Progenitor cell of endocrine pancreas (in vitro differentiated cells): ENCODE measurements around the gene HSPA12B. TPM values are rescaled to one million over a fixed set of nuclear protein-coding genes. Genes with fewer than 3 reads are reported as not detected.
A peak's percentile ranks its signal among the peaks of the same experiment; 100 is the strongest.

Source experiments
- DNase-seq: peaks from one replicate; pipeline ENCODE4 v3.0.0; 2021; ENCODE audit warnings: low spot score; ENCODE audit not compliant: unreplicated experiment
- H3K27ac Mint-ChIP-seq: 2 replicates; pipeline ENCODE4 v1.8.0; 2021; ENCODE audit warnings: mild to moderate bottlenecking, moderate library complexity, mixed read lengths
- H3K27me3 Mint-ChIP-seq: 2 replicates; pipeline ENCODE4 v1.8.0; 2021; ENCODE audit warnings: mixed read lengths
- H3K36me3 Mint-ChIP-seq: 2 replicates; pipeline ENCODE4 v1.8.0; 2022; ENCODE audit warnings: mixed read lengths; ENCODE audit not compliant: insufficient read depth
- H3K4me1 Mint-ChIP-seq: 2 replicates; pipeline ENCODE4 v1.8.0; 2021; ENCODE audit warnings: low read depth, mixed read lengths
- H3K4me3 Mint-ChIP-seq: 2 replicates; pipeline ENCODE4 v1.8.0; 2021; ENCODE audit warnings: low read depth, mild to moderate bottlenecking, moderate library complexity, mixed read lengths
- H3K9me3 Mint-ChIP-seq: 2 replicates; pipeline ENCODE4 v1.8.0; 2021; ENCODE audit warnings: low read depth, mixed read lengths
- total RNA-seq: library from RNA; stranded (reverse); gene quantifications from 2 replicates; pipeline ENCODE4 v1.2.1, GENCODE V29; 2021
- TF ChIP-seq, protein P1 (sequence below): fragments of 200-600 bp; sonication (generic); IDR thresholded peaks from one replicate; pipeline ENCODE4 v1.5.0; 2021; ENCODE audit warnings: antibody characterized with exemption, mild to moderate bottlenecking; ENCODE audit not compliant: unreplicated experiment

The HSPA12B gene
- total RNA-seq, 1 donor from 2014 or later, result not detected

DNA sequence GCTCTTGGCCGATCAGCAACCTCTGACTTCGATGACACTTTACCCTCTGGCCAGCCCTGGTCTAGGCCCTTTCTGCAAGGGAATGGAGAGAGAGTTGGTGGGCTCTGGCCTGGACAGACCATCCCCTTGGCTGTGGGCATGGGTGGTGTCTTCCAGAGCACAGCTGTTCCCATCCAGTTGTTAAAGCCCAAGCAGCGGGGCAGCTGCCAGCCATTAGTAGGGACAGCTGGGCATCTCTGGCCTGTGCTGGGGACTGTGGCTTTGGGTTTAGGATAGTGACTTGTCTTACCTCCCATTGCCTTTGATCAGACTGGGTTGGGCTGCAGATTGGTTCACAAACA, 66.4 kb downstream of the HSPA12B start:
- DNase-seq, result no peak
- TF ChIP-seq, protein P1, sequence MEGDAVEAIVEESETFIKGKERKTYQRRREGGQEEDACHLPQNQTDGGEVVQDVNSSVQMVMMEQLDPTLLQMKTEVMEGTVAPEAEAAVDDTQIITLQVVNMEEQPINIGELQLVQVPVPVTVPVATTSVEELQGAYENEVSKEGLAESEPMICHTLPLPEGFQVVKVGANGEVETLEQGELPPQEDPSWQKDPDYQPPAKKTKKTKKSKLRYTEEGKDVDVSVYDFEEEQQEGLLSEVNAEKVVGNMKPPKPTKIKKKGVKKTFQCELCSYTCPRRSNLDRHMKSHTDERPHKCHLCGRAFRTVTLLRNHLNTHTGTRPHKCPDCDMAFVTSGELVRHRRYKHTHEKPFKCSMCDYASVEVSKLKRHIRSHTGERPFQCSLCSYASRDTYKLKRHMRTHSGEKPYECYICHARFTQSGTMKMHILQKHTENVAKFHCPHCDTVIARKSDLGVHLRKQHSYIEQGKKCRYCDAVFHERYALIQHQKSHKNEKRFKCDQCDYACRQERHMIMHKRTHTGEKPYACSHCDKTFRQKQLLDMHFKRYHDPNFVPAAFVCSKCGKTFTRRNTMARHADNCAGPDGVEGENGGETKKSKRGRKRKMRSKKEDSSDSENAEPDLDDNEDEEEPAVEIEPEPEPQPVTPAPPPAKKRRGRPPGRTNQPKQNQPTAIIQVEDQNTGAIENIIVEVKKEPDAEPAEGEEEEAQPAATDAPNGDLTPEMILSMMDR, result no peak
- Mint-ChIP-seq H3K36me3 (peaks cover 10% of the 10 kb centered on the region), H3K27ac (peak overlapping the region; percentile 95), H3K9me3 (no peaks in the 10 kb centered on the region), H3K4me3 (no peak overlapping the region), H3K4me1 (peaks cover 35% of the 10 kb centered on the region), H3K27me3 (no peaks in the 10 kb centered on the region)

DNA sequence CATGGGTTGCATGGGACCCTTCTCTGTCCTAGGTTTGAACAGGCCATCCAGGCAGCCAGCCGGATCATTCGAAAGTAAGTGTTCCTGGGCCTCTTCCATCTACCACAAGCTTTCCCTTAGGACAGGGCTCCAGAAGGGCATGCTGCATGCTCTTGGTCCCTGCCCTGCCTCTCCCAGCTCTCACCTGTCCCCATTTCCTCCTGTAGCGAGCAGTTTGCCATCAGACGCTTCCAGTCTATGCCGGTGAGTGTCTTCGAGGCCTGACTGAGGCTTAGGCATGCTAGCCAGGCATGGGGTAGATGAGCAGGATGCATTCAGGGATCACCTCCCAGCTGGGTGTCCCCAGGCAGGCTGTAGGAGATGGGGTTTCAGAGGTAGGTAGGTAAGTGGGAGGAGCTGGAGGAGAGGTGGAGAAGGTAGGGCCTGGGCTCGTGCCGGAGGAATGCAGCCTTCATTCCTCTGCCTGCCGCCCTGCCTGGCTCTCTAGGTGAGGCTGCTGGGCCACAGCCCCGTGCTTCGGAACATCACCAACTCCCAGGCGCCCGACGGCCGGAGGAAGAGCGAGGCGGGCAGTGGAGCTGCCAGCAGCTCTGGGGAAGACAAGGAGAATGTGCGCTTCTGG, 67.9 kb downstream of the HSPA12B start:
- DNase-seq, result no peak
- Mint-ChIP-seq H3K36me3 (peaks cover 18% of the 10 kb centered on the region), H3K4me3 (peak overlapping the region; percentile 14), H3K27ac (peak overlapping the region; percentile 95), H3K9me3 (no peaks in the 10 kb centered on the region), H3K4me1 (peaks cover 35% of the 10 kb centered on the region), H3K27me3 (no peaks in the 10 kb centered on the region)
- TF ChIP-seq, protein P1, result no peak

DNA sequence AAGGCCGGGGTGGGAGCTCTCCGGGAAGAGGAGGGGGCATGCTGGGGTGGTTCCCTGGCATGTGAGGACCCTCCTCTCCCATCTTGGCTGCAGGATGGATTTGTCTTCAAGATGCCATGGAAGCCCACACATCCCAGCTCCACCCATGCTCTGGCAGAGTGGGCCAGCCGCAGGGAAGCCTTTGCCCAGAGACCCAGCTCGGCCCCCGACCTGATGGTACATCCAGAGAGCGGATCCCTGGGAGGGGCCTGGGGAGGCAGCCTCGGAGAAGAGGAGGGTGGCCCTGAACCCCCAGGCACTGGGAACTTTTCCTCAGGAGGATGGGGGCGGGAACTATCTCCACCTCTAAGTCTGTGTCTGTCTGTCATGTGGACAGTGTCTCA, 68.4 kb downstream of the HSPA12B start:
- Mint-ChIP-seq H3K36me3 (peaks cover 21% of the 10 kb centered on the region), H3K9me3 (no peaks in the 10 kb centered on the region), H3K27me3 (no peaks in the 10 kb centered on the region), H3K27ac (no peak overlapping the region), H3K4me1 (peaks cover 37% of the 10 kb centered on the region), H3K4me3 (no peak overlapping the region)
- DNase-seq, result no peak
- TF ChIP-seq, protein P1, result no peak

DNA sequence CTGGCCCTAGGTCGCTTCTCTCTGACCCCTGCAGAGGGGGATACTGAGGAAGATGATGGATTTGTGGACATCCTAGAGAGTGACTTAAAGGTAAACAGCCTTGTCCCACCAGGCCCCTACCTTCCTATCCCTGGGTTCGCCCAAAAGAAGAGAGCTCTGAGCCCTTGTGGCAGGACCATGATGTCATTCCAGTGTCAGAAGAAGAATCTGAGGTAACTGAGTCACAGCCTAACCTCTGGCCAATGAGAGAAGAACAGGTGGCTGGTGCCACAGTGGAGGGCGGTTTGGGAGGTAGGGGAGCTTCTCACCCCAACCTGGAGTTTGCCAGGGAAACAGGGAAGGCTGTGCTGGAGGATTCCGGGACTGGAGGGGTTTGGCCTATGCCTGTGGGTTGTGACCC, 68.8 kb downstream of the HSPA12B start:
- no peak overlapping the region for H3K27ac Mint-ChIP-seq
- no peaks in the 10 kb centered on the region for H3K9me3 Mint-ChIP-seq
- TF ChIP-seq, protein P1, result no peak
- DNase-seq, result no peak
- peaks cover 21% of the 10 kb centered on the region for H3K36me3 Mint-ChIP-seq
- H3K4me3 Mint-ChIP-seq, result no peak overlapping the region
- peaks cover 39% of the 10 kb centered on the region for H3K4me1 Mint-ChIP-seq
- H3K27me3 Mint-ChIP-seq, result no peaks in the 10 kb centered on the region

DNA sequence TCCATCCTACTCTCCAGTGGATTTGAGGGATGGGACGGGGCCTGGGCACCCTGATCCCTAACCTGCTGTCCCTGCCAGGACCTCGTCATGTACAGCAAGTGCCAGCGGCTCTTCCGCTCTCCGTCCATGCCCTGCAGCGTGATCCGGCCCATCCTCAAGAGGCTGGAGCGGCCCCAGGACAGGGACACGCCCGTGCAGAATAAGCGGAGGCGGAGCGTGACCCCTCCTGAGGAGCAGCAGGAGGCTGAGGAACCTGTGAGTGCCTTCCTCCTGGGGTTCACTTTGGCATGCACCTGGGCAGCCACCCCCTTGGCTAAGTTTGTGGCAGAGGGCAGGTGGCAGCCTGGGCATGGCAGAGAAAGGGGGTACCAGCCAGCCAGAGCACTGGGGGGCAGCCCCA, 69.4 kb downstream of the HSPA12B start:
- H3K9me3 Mint-ChIP-seq, result no peaks in the 10 kb centered on the region
- H3K27me3 Mint-ChIP-seq, result no peaks in the 10 kb centered on the region
- no peak overlapping the region for H3K27ac Mint-ChIP-seq
- TF ChIP-seq, protein P1, result no peak
- H3K36me3 Mint-ChIP-seq, result peaks cover 21% of the 10 kb centered on the region
- peaks cover 38% of the 10 kb centered on the region for H3K4me1 Mint-ChIP-seq
- no peak overlapping the region for H3K4me3 Mint-ChIP-seq
- no peak for DNase-seq

Other genes with a start within 250 kb of the HSPA12B start
- gene GFRA4, start 69.3 kb upstream of the HSPA12B start, total RNA-seq, result not detected in 2 replicates
- gene ADAM33, start 50.7 kb upstream of the HSPA12B start, total RNA-seq, result 0.47 and 0.67 TPM in 2 replicates
- gene SIGLEC1, start 20.1 kb upstream of the HSPA12B start, total RNA-seq, result not detected in 2 replicates
- gene ADISSP, start 35.1 kb downstream of the HSPA12B start, total RNA-seq, result 18.9 and 20.2 TPM in 2 replicates
- 1.7 and 1.9 TPM in 2 replicates for gene SPEF1, start 48.8 kb downstream of the HSPA12B start, total RNA-seq
- 49.6 and 53.8 TPM in 2 replicates for gene CENPB, start 54.1 kb downstream of the HSPA12B start, total RNA-seq
- gene CDC25B, start 63.6 kb downstream of the HSPA12B start, total RNA-seq, result 36.7 and 37.6 TPM in 2 replicates
- gene AP5S1, start 87.9 kb downstream of the HSPA12B start, total RNA-seq, result 12.3 and 13.2 TPM in 2 replicates
- gene MAVS, start 114.1 kb downstream of the HSPA12B start, total RNA-seq, result 42.2 and 43.8 TPM in 2 replicates
- gene PANK2, start 156.7 kb downstream of the HSPA12B start, total RNA-seq, result 53.8 and 57.6 TPM in 2 replicates